ENCODE measurements around the gene TMEM263. TPM values are rescaled to one million over a fixed set of nuclear protein-coding genes. Genes with fewer than 3 reads are reported as not detected.

Gene TMEM263
- total RNA-seq, 2 donors from 2014 or later: 38.3 to 49.7 TPM

DNA sequence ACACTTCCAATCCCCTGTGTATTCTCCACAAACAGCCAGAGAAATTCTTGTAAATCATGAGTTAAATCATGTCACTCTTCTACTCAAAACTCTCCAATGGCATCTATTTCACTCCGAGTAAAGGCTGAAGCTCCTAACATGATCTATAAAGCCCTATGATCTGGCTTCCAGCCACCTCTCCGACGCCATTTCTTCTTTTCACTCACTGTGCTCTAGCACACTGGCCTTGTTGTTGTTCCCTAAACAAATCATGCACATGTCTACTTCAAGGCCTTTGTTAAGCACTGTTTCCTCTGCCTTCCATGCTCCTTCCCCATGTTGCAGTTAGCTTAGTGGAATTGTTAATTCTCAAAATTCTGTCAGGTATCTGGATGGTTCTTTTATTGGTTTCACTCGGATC is 61.3 kb downstream of the TMEM263 start:
- no peak for ATAC-seq
- intact Hi-C loops (cut with DNase I): no loop called here
- no peak for DNase-seq

DNA sequence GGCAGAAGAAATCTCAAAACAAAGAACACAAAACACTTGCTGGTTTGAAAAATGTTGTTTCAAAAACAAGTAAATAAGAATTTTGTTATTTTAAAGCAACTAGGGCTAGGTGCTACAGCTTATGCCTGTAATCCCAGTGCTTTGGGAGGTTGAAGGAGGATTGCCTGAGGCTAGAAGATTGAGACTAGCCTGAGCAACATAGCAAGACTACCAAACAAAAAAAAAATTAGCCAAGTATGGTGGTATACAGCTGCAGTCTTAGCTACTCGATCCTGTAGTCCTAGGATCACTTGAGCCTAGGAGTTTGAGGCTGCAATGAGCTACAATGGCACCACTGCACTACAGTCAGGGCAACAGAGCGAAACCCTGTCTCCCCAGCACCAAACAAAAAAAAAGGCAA is 63.8 kb downstream of the TMEM263 start:
- DNase-seq: no peak
- intact Hi-C loops (cut with DNase I): no loop called here

More for the DNA sequence above, 63.8 kb downstream of the TMEM263 start:
- ATAC-seq: no peak

Other genes starting within 250 kb of the TMEM263 start
- gene RIC8B, start 181.2 kb upstream of the TMEM263 start, total RNA-seq: 10 to 100 TPM; 16.0 to 21.5 TPM
- gene MTERF2, start 31.2 kb downstream of the TMEM263 start, total RNA-seq: 10 to 100 TPM; 21.2 to 25.2 TPM
- 10 to 100 TPM in 1 of 2 donors, 1 to 10 TPM in 1; 9.5 to 17.2 TPM for gene CRY1, start 137.6 kb downstream of the TMEM263 start, total RNA-seq

Data from left cardiac atrium (tissue), 4 donors.